H54 (cell line): ENCODE measurements around the gene IFT20.

Source experiments
- DNase-seq: peaks from one replicate; pipeline ENCODE4 v3.0.0; 2011; ENCODE audit warnings: low spot score, mixed read lengths; ENCODE audit not compliant: insufficient read length
- FAIRE-seq: peaks from 3 replicates; lab custom pipeline; 2011; peaks lifted over from hg19 to GRCh38; lab: Jason Lieb, UNC
- POLR2A ChIP-seq: IDR thresholded peaks from 2 replicates; pipeline ENCODE4 v1.6.1; 2011; ENCODE audit warnings: low read depth, mild to moderate bottlenecking, low read length

The IFT20 gene

DNA sequence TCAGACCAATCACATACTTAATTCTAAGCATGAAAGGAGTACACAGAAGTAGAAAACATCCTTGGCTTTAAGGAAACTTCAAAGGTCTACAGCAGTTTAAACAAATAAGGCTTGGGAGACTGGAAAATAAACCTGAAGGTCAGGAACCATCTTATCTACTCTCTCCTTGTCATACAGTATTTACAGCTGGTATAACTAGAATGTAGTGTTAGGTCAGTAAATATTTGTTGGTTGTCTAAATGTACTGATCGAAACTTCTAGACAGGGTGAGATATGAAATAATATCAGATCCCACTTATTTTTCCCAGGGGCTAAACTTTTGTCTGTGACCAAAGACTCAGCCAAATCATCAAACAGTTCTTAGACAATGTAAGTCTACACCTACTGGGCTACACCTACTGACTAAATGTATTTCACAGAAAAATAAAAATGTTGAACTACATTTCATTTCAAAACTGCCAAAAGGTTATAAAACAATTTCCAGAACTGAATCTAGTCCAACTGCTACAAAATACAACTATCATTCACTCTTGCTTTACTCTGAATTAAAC lies 43.4 kb downstream of the IFT20 start:
- FAIRE-seq (no peak), DNase-seq (no peak)
- no peak for TF ChIP-seq POLR2A

DNA sequence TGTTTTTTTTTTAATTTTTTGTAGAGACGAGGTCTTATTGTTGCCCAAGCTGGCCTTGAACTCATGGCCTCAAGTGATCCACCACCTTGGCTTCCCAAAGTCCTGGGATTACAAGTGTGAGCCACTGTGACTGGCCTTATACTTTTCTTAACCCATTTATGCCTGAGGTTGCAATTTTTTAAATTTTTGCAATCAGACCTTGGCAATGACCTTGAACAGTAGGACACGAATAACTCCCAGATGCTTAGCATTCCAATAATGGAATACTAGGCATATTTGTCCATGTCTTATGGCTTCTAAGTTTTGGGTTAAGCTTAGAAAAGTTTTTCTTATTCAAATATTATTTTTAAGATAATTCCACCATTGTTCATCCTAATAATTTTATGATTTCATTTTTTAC lies 44.6 kb downstream of the IFT20 start:
- no peak for FAIRE-seq
- TF ChIP-seq POLR2A = no peak
- no peak for DNase-seq

DNA sequence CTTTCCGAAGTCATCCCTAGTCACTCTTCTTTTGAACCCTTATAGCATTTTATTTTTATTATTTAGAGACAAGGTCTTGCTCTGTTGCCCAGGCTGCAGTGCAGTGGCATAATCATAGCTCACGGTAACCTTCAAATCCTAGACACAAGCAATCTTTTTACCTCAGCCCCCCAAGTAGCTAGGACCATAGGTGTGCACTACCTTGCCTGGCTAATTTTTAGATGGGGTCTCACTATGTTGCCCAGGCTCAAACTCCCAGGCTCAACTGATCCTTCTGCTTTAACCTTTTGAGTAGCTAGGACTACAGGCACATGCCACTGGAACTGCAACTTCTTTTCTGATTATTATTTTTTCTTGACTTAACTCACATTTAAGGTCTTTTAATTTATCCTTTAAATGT lies 49.3 kb downstream of the IFT20 start:
- no peak for TF ChIP-seq POLR2A
- FAIRE-seq = no peak

DNA sequence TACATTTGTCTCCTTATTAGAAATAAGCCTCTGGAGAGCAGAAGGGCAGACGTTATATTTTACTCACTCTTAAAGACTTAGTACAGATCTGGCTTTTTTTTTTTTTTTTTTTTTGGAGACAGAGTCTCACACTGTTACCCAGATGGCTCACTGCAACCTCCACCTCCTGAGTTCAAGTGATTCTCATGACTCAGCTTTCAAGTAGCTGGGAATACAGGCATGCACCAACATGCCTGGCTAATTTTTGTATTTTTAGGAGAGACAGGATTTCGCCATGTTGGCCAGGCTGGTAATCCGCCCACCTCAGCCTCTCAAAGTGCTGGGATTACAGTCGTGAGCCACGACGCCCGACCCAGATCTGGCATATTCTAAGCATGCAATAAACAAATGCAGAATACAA lies 52.7 kb downstream of the IFT20 start:
- FAIRE-seq (no peak), DNase-seq (no peak)
- TF ChIP-seq POLR2A = no peak

More for the DNA sequence above, 49.3 kb downstream of the IFT20 start:
- no peak for DNase-seq

DNA sequence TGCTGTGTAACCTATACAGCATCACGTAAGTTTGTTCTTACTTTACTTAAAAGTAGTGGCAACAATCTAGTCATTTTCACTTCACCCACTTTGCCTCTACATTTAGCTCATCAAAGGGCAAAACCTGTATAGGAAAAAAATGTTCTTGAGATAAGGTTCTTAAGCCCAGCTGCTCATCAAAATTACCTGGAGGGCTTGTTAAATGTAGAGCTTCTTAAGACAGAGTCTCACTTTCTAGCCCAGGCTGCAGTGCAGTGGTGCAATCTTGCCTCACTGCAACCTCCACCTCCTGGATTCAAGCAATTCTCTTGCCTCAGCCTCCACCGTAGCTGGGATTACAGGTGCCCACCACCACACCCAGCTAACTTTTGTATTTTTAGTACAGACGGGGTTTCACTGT lies 54.4 kb downstream of the IFT20 start:
- no peak for FAIRE-seq
- TF ChIP-seq POLR2A = no peak
- no peak for DNase-seq

DNA sequence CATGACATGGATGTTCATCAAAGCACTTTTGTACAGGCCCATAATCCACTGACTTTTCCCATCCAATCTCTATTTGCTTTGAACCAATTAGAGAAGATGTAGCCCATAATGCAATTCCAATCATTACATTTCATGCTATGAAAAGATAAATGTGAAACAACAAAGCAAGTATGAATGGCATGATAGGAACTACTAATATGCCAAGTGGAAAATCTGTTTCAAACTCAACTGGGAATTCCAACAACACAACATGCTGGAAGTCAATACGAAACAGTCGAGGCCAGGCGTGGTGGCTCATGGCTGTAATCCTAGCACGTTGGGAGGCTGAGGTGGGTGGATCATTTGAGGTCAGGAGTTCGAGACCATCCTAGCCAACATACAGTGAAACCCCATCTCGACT lies 55.9 kb downstream of the IFT20 start:
- no peak for TF ChIP-seq POLR2A
- DNase-seq (no peak), FAIRE-seq (no peak)
